ENCODE data around the gene AP4S1.

GRCh38 chr14:31045501-31046080, 20.1 kb downstream of the AP4S1 start:
- TF ChIP-seq CTCF (conservative IDR thresholded peaks at IDR 0.05; ENCODE audit: low read length), result no peak
- TF ChIP-seq EZH2phosphoT487 (IDR thresholded peaks at IDR 0.05; ENCODE audit: borderline replicate concordance), result no peak

Measured in Loucy (cell line).